GM19193 (cell line): ENCODE results near the gene EFHB.

Source experiments
- POLR2A ChIP-seq: IDR thresholded peaks from 4 replicates; pipeline ENCODE4 v1.6.1; 2011; ENCODE audit not compliant: insufficient read depth, insufficient read length; ENCODE audit errors: extremely low read depth

The EFHB gene

DNA sequence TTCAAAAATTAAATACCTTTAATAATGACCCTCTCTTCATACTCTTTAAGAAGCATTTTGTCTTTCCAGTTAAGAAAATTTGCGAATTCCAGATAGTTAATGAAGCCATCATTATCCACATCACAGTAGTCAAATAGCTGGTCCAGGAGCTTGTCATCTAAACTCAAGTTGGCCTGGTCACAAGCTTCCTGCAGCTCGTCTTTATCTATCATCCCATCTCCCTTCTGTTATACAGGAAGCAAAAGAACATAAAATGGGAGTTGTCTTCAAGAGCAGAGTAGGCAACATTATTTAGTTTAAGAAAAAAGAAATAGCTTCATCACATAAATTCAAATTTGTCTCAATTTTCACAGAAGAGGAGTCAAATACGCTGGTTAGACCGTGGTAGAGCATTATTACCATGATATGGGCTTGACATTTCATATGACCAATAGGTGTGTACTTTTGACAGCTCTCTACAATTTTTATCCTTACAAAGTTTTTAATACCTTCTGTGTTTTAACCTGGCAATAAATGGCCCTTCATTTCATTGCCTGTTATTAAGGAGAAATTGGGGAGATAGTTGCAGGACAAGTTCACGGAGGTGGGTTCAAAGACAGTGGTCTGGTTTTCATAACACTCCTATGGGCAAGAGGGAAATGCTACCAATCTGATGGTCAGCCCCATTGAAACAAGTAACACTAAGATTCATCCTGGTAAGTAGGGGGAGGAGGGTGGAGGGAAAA lies 45.4 kb downstream of the EFHB start:
- TF ChIP-seq POLR2A, result no peak

GRCh38 chr3:19886404-19886803 lies 47.6 kb downstream of the EFHB start:
- TF ChIP-seq POLR2A, result no peak

DNA sequence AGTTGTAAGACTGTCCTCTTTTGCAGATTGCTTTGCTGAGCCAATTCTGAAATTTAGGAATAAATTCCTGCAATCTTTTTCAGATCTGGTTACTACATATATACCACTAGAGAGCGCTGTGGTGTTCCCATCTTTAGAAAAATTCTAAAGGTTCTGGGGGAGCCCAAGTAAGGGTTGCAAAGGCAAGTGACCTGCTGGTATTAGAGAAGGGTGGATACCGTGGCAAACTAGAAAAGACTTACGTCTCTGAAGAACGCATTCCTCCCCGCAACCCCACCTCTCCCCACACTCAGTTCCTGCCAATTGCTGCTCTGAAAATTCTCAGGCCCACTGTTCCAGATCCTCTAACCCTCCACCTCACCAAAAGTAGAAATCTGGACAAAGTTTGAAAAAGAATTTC lies 48.5 kb downstream of the EFHB start:
- TF ChIP-seq POLR2A, result no peak

- no peak for TF ChIP-seq POLR2A
Observed at GRCh38 chr3:19881852-19882251, 52.2 kb downstream of the EFHB start.

DNA sequence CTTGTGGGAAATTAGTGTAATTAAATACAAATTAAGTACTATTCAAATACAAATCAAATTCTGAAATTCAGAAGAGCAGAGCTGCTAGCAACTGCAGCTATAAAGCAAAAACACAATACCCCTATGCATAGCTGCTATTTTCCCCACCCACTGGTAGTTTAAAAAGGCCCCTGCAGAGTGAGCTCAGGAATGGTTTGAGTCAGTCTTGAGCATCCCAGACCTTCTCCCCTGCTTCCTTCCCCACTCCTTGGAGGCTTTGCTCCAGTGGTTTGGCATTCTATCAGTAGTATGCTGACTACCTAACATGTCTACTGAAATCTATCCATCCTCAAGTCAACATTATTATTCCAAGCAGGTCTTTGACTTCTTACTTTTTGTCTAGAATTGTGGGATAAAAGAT lies 53.0 kb downstream of the EFHB start:
- TF ChIP-seq POLR2A, result no peak

GRCh38 chr3:19877656-19878055 lies 56.4 kb downstream of the EFHB start:
- no peak for TF ChIP-seq POLR2A

DNA sequence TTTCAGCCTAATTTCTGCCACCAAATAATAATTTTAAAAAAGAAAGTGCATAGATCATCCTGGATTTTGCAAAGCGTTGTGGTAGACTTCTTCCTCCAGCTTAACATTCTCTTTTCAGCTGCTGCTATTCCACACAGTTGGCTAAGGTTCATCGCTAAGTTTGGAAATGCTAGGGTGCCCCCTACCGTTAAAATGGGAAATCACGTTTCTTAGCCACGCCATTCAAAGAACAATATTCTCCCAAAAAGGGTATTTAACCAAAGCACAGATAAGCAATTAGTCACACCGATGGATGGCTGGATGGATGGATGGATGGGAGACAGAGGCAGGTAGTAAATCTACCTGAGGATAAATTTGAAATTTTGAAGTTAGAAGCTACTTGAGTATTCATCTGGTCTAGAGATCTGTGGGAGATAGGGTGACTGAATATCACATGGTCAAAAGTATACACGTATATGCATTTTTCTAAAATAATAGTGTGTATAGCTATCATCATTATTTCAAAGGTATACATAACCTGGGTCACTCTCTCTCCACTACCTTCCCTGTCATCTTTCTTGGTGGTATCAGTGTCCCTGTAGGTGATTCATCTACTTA lies 67.2 kb downstream of the EFHB start:
- no peak for TF ChIP-seq POLR2A
